ENCODE data around the gene SULT1C4. TPM values are rescaled to one million over a fixed set of nuclear protein-coding genes. Genes with fewer than 3 reads are reported as not detected.

Gene SULT1C4
- total RNA-seq (2022), result not detected in 2 replicates
- Bru-seq, nascent RNA, result percentile 7 among the genes with signal in this experiment
- BruChase-seq, experiment 1, labeled RNA remaining after a 6-hour chase, result percentile 11 among the genes with signal in this experiment
- BruChase-seq, experiment 2, labeled RNA remaining after a 2-hour chase, result not detected
- long read RNA-seq, result 0 reads

DNA sequence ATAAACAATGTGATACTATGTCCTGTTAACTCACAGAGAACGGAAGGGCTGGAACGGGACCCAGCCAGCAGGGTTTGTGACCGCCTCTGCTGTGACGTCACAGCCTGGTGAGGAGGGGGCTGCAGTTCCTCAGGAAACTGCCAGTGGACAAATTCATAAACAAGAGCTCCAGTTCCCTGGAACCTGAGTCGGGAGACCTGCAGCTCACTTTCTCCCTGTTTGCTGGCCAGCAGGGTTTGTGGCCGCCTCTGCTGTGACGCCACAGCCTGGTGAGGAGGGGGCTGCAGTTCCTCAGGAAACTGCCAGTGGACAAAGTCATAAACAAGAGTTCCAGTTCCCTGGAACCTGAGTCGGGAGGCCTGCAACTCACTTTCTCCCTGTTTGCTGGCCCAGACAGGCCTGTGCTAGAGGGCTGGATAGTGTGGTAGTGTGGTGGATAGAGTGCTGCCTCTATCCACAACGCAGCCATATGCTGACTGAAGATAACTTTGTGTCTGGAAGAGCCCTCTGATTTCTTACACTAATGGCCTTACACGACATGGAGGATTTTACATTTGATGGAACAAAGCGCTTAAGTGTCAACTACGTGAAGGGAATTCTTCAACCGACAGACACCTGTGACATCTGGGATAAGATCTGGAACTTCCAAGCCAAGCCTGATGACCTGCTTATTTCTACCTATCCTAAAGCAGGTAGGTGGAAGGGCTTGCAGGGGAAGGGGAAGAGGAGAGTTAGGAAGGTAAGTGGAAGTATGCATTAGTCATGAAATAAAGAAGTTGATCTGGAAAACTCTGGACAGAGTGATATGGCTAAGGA is at the start of gene SULT1C4:
Gene SULT1C4, plus strand, starts transcription at position 140 of the 816 bp plus-strand sequence. Its CDS starts 384 bp downstream, at position 524.
- no peak within 1 kb of the TSS for H3K4me3 Mint-ChIP-seq (ENCODE audit: low read depth, unreplicated experiment)
- CTCF ChIA-PET, result interaction anchor here (0.6 kb wide), 1 partner anchor 9 kb away, joined by 3 read pairs; no protein-coding TSS in a partner anchor
- no peak for DNase-seq
- H3K4me1 Mint-ChIP-seq (ENCODE audit: low read depth, unreplicated experiment), result peaks cover 15% of the 10 kb centered on the region
- intact Hi-C loops (cut with micrococcal nuclease; ENCODE audit: unreplicated experiment), result no loop called here
- no peak within 1 kb of the TSS for H3K27ac Mint-ChIP-seq (ENCODE audit: unreplicated experiment)
- no TSS peak for BruUV-seq (replicated peaks)
- H3K27me3 Mint-ChIP-seq (ENCODE audit: unreplicated experiment), result no peaks in the 10 kb centered on the region
- TF ChIP-seq CTCF (IDR thresholded peaks at IDR 0.05; ENCODE audit: unreplicated experiment), result no peak
- peaks cover 12% of the 10 kb centered on the region for H3K36me3 Mint-ChIP-seq (ENCODE audit: insufficient read depth, unreplicated experiment)
- H3K9me3 Mint-ChIP-seq (ENCODE audit: low read depth, unreplicated experiment), result no peaks in the 10 kb centered on the region

DNA sequence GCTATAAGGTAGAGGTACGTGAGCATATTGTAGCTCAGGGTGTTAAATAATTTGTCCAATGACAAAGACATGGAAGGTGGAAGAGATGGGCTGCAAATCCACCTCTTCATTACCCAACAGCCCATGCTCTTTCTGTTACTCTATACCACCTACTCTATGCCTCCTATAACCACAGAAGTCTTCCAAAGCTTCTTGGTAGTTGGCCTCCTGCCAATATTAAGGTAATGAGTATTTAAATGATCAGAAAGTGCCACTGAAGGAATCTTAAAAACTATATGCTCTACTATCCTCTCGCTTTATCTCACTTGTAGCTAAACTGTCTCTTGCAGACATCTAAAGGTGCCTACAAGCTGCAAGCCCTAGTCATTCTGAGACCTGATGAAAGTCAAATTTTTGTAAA is 48.0 kb upstream of the SULT1C4 start:
- no peaks in the 10 kb centered on the region for H3K27me3 Mint-ChIP-seq (ENCODE audit: unreplicated experiment)
- no peak overlapping the region for H3K4me3 Mint-ChIP-seq (ENCODE audit: low read depth, unreplicated experiment)
- H3K36me3 Mint-ChIP-seq (ENCODE audit: insufficient read depth, unreplicated experiment), result no peaks in the 10 kb centered on the region
- CTCF ChIA-PET, result no interaction called here
- H3K4me1 Mint-ChIP-seq (ENCODE audit: low read depth, unreplicated experiment), result peaks cover 9% of the 10 kb centered on the region
- no peak for TF ChIP-seq CTCF (IDR thresholded peaks at IDR 0.05; ENCODE audit: unreplicated experiment)
- no peak for DNase-seq
- H3K9me3 Mint-ChIP-seq (ENCODE audit: low read depth, unreplicated experiment), result peaks cover 2% of the 10 kb centered on the region
- no peak overlapping the region for H3K27ac Mint-ChIP-seq (ENCODE audit: unreplicated experiment)
- intact Hi-C loops (cut with micrococcal nuclease; ENCODE audit: unreplicated experiment), result no loop called here
- no TSS peak for BruUV-seq (replicated peaks)

- intact Hi-C loops (cut with micrococcal nuclease; ENCODE audit: unreplicated experiment), result no loop called here
- DNase-seq, result no peak
- H3K27ac Mint-ChIP-seq (ENCODE audit: unreplicated experiment), result no peak overlapping the region
- no peak overlapping the region for H3K4me3 Mint-ChIP-seq (ENCODE audit: low read depth, unreplicated experiment)
- CTCF ChIA-PET, result no interaction called here
- TF ChIP-seq CTCF (IDR thresholded peaks at IDR 0.05; ENCODE audit: unreplicated experiment), result no peak
- peaks cover 9% of the 10 kb centered on the region for H3K27me3 Mint-ChIP-seq (ENCODE audit: unreplicated experiment)
- no TSS peak for BruUV-seq (replicated peaks)
- peaks cover 2% of the 10 kb centered on the region for H3K9me3 Mint-ChIP-seq (ENCODE audit: low read depth, unreplicated experiment)
- peaks cover 9% of the 10 kb centered on the region for H3K4me1 Mint-ChIP-seq (ENCODE audit: low read depth, unreplicated experiment)
- no peaks in the 10 kb centered on the region for H3K36me3 Mint-ChIP-seq (ENCODE audit: insufficient read depth, unreplicated experiment)
Observed at GRCh38 chr2:108330979-108331378, 46.8 kb upstream of the SULT1C4 start.

GRCh38 chr2:108345951-108346350 is 31.8 kb upstream of the SULT1C4 start:
- no TSS peak for BruUV-seq (replicated peaks)
- Mint-ChIP-seq H3K4me3 (ENCODE audit: low read depth, unreplicated experiment) (no peak overlapping the region), H3K27me3 (ENCODE audit: unreplicated experiment) (no peaks in the 10 kb centered on the region), H3K36me3 (ENCODE audit: insufficient read depth, unreplicated experiment) (no peaks in the 10 kb centered on the region), H3K4me1 (ENCODE audit: low read depth, unreplicated experiment) (peaks cover 9% of the 10 kb centered on the region), H3K9me3 (ENCODE audit: low read depth, unreplicated experiment) (no peaks in the 10 kb centered on the region), H3K27ac (ENCODE audit: unreplicated experiment) (no peak overlapping the region)
- intact Hi-C loops (cut with micrococcal nuclease; ENCODE audit: unreplicated experiment), result loop anchor here (2.0 kb wide), 1 partner anchor 131 kb away; no protein-coding TSS in a partner anchor
- TF ChIP-seq CTCF (IDR thresholded peaks at IDR 0.05; ENCODE audit: unreplicated experiment), result no peak
- CTCF ChIA-PET, result no interaction called here
- DNase-seq, result peak; percentile 24

Measured in Calu3 (cell line).